K562 (cell line): ENCODE data around the gene MBNL2. TPM values are rescaled to one million over a fixed set of nuclear protein-coding genes. Genes with fewer than 3 reads are reported as not detected.

Experiments used
- ATAC-seq: fragments of 200-7000 bp; cut with Tn5 transposase; 3 replicates; pipeline ENCODE4 v1.9.1; 2020; ENCODE audit warnings: moderate library complexity
- BruUV-seq: library from RNA; stranded (reverse); fragments of 400-500 nt; replicated peaks from 2 replicates; lab custom pipeline; 2021; lab: Mats Ljungman, UMichigan
- CTCF ChIA-PET: fragments of 300-600 bp; formaldehyde crosslinking; extraction: SDS; loops from one replicate; lab custom pipeline; 2021; ENCODE audit warnings: low intra/inter-chr PET ratio; lab: Yijun Ruan, JAX
- POLR2A ChIA-PET: fragments of 300-600, 350-650 bp; sonication (Branson Sonifier 250); formaldehyde crosslinking; extraction: SDS; loops from one replicate; lab custom pipeline; 2021; ENCODE audit warnings: antibody characterized with exemption, inconsistent platforms; lab: Yijun Ruan, JAX
- DNase-seq, 4 experiments: peaks; one replicate each; pipeline versions ENCODE4 v3.0.0 to v3.0.0-alpha.2; 2011 to 2018; ENCODE audit warnings: low spot score in 3 of 4, mixed read lengths in 3 of 4; ENCODE audit errors: extremely low read depth in 1 of 4
- FAIRE-seq: peaks from 2 replicates; lab custom pipeline; 2011; peaks lifted over from hg19 to GRCh38; lab: Jason Lieb, UNC
- H2AFZ ChIP-seq: 2 replicates; pipeline ENCODE4 v1.6.0; 2011; ENCODE audit warnings: low read depth, low read length, control low read depth, inconsistent platforms
- H3K27ac ChIP-seq: fragments of 200-600 bp; 3 replicates; pipeline ENCODE4 v1.8.0; 2011; ENCODE audit warnings: low read depth, mild to moderate bottlenecking, control low read depth, inconsistent platforms, low read length, moderate library complexity, mixed read lengths; ENCODE audit errors: extremely low read depth
- H3K27me3 ChIP-seq, 2 experiments: fragments of 300-600 bp in 1 of 2; 2 replicates in 1 of 2; 3 replicates in 1 of 2; pipeline versions ENCODE4 v1.6.0 to v1.8.0; 2011; ENCODE audit warnings: inconsistent platforms in 2 of 2, low read length in 2 of 2, mild to moderate bottlenecking in 1 of 2, mixed read lengths in 1 of 2, moderate library complexity in 1 of 2; ENCODE audit not compliant: control insufficient read depth in 2 of 2, insufficient read depth in 2 of 2
- H3K36me3 ChIP-seq: fragments of 300-600 bp; 3 replicates; pipeline ENCODE4 v1.8.0; 2011; ENCODE audit warnings: mild to moderate bottlenecking, low read length, inconsistent platforms; ENCODE audit not compliant: control insufficient read depth, insufficient read depth
- H3K4me1 ChIP-seq, 2 experiments: fragments of 200-600 bp in 1 of 2; replicated peaks in 1 of 2; 2 replicates in 1 of 2; 3 replicates in 1 of 2; pipeline versions ENCODE4 v1.5.1 to v1.8.0; 2011; ENCODE audit warnings: inconsistent platforms in 2 of 2, low read length in 2 of 2, mild to moderate bottlenecking in 1 of 2, mixed read lengths in 1 of 2, moderate library complexity in 1 of 2; ENCODE audit not compliant: control insufficient read depth in 2 of 2, insufficient read depth in 2 of 2
- H3K4me2 ChIP-seq: 2 replicates; pipeline ENCODE4 v1.6.1; 2011; ENCODE audit warnings: low read length, control low read depth, inconsistent platforms, mixed read lengths; ENCODE audit not compliant: insufficient read depth
- H3K4me3 ChIP-seq: fragments of 200-600 bp; sonication (generic), shearing (Covaris generic); 2 replicates; pipeline ENCODE4 v1.5.1; 2016; ENCODE audit warnings: control low read depth, inconsistent platforms
- H3K79me2 ChIP-seq: fragments of 200-600 bp; 3 replicates; pipeline ENCODE4 v1.8.0; 2011; ENCODE audit warnings: low read length, inconsistent platforms; ENCODE audit not compliant: control insufficient read depth, insufficient read depth
- H3K9ac ChIP-seq, 2 experiments: 2 replicates each; pipeline versions ENCODE4 v1.6.0 to v1.6.1; 2011; ENCODE audit warnings: low read depth in 2 of 2, low read length in 2 of 2, control low read depth in 1 of 2, inconsistent platforms in 1 of 2, mild to moderate bottlenecking in 1 of 2, mixed read lengths in 1 of 2; ENCODE audit not compliant: insufficient read depth in 1 of 2
- H3K9me1 ChIP-seq: one replicate; pipeline ENCODE4 v1.6.0; 2011; ENCODE audit warnings: inconsistent platforms, mild to moderate bottlenecking, low read length, moderate library complexity; ENCODE audit not compliant: control insufficient read depth, insufficient read depth
- H3K9me3 ChIP-seq: replicated peaks from 2 replicates; pipeline ENCODE4 v1.5.1; 2011; ENCODE audit warnings: low read depth, low read length, inconsistent platforms; ENCODE audit not compliant: control insufficient read depth, insufficient read depth
- H4K20me1 ChIP-seq: replicated peaks from 2 replicates; pipeline ENCODE4 v1.6.1; 2011; ENCODE audit warnings: low read length, inconsistent platforms, mixed read lengths; ENCODE audit not compliant: control insufficient read depth, insufficient read depth
- KLF13 ChIP-seq: fragments of 450-650 bp; IDR thresholded peaks from 2 replicates; pipeline ENCODE4 v1.6.1; 2016; ENCODE audit warnings: missing genetic modification characterization, low read depth, mild to moderate bottlenecking, missing compliant biosample characterization, moderate library complexity, borderline replicate concordance
- MAX ChIP-seq: sonication (generic); formaldehyde crosslinking; IDR thresholded peaks from 2 replicates; pipeline ENCODE4 v1.9.0; 2022; ENCODE audit warnings: mild to moderate bottlenecking, missing genetic modification reagents
- MCM7 ChIP-seq, 2 experiments: fragments of 450-650 bp; IDR thresholded peaks; 2 replicates each; pipeline ENCODE4 v1.6.1; 2016 to 2018
- NFE2 ChIP-seq: IDR thresholded peaks from 2 replicates; pipeline ENCODE4 v1.6.1; 2014; ENCODE audit warnings: antibody characterized with exemption, low read depth
- PATZ1 ChIP-seq: fragments of 250-450 bp; sonication (Bioruptor Pico); IDR thresholded peaks from 2 replicates; pipeline ENCODE4 v1.5.0; 2020; ENCODE audit warnings: mild to moderate bottlenecking, borderline replicate concordance
- RCOR1 ChIP-seq, 2 experiments: IDR thresholded peaks; 2 replicates each; pipeline ENCODE4 v1.6.1; 2012; ENCODE audit warnings: low read depth in 2 of 2, low read length in 2 of 2, borderline replicate concordance in 1 of 2, improper control_type of control experiment in 1 of 2
- ZBTB26 ChIP-seq: fragments of 450-650 bp; formaldehyde crosslinking; IDR thresholded peaks from 2 replicates; pipeline ENCODE4 v1.4.0; 2022; ENCODE audit warnings: missing genetic modification characterization
- ZNF133 ChIP-seq: fragments of 250-450 bp; sonication (Bioruptor Pico); IDR thresholded peaks from 2 replicates; pipeline ENCODE4 v1.4.0; 2020; ENCODE audit warnings: mild to moderate bottlenecking
- ZNF134 ChIP-seq: fragments of 250-450 bp; sonication (Bioruptor Pico); conservative IDR thresholded peaks from 2 replicates; pipeline ENCODE4 v1.4.0; 2020
- ZNF140 ChIP-seq: fragments of 250-450 bp; sonication (Bioruptor Pico); IDR thresholded peaks from 2 replicates; pipeline ENCODE4 v1.8.0; 2021; ENCODE audit warnings: moderate library complexity, mild to moderate bottlenecking, inconsistent platforms
- WGBS: fragments of 100-300 bp; shearing (Covaris generic); methylation state at CpG from one replicate; pipeline ENCODE4 v1.1.6; 2016; ENCODE audit warnings: low coverage, mixed read lengths; ENCODE audit not compliant: insufficient coverage; ENCODE audit errors: missing lambda C conversion rate; 5-methylcytosine and 5-hydroxymethylcytosine counted together
- in situ Hi-C: fragments of 300-500 bp; cut with MboI; formaldehyde crosslinking; loops from 4 replicates; pipeline ENCODE4 v1.15.0; 2018; ENCODE audit warnings: inconsistent platforms, mixed read lengths
- intact Hi-C: fragments of 100-400 bp; cut with micrococcal nuclease; formaldehyde crosslinking; loops from 2 replicates; pipeline ENCODE4 v1.14.2; 2022
- polyA plus RNA-seq, 8 experiments: library from polyadenylated mRNA; depleted of rRNA in 4 of 8; stranded (reverse) in 5 of 8; unstranded in 3 of 8; fragments of >200 nt; fragmentation: Nextera tagmentation in 2 of 8; fragmentation: Illumina TruSeq in 1 of 8; extraction: Ambion mirVana in 2 of 8; extraction: Trizol in 1 of 8; gene quantifications; 2 replicates each; pipeline versions ENCODE4 v1.2.1 to v1.2.3, GENCODE V29; 2011 to 2014; ENCODE audit warnings: inconsistent platforms in 1 of 8, missing spikeins in 1 of 8
- total RNA-seq, 7 experiments: library from RNA; depleted of rRNA in 6 of 7; stranded (reverse); fragments of >200 nt in 6 of 7; fragmentation: Illumina TruSeq in 2 of 7; extraction: Trizol in 2 of 7; gene quantifications; 2 replicates each; pipeline versions ENCODE4 v1.2.1 to v1.2.3, GENCODE V29; 2011 to 2021; ENCODE audit warnings: low replicate concordance in 1 of 7

MBNL2 gene
- total and polyA plus RNA-seq, 9 of the 15 experiments (the other 6 are each of a cell fraction or from before 2014, with no cell fraction given), result 7.0 to 24.8 (median 13.8) TPM

GRCh38 chr13:97397267-97397666 is 175.1 kb downstream of the MBNL2 start (continued):
- TF ChIP-seq MCM7 (IDR thresholded peaks at IDR 0.05) (no peak), MAX (CRISPR knock-in tag) (no peak), KLF13 (tag) (no peak), ZNF133 (CRISPR knock-in tag) (no peak), PATZ1 (no peak), ZNF140 (CRISPR knock-in tag) (no peak), ZBTB26 (no peak)

GRCh38 chr13:97401421-97401820 is 179.3 kb downstream of the MBNL2 start:
- ChIA-PET POLR2A (no interaction called here), CTCF (no interaction called here)
- Histone ChIP-seq H3K9me1 (no peaks in the 10 kb centered on the region), H2AFZ (no peak overlapping the region), H3K36me3 (no peaks in the 10 kb centered on the region), H3K4me1 (no peaks in the 10 kb centered on the region), H3K9me3 (no peaks in the 10 kb centered on the region), H3K4me2 (no peak overlapping the region), H3K79me2 (no peaks in the 10 kb centered on the region), H3K4me3 (no peak overlapping the region), H3K27me3 (no peaks in the 10 kb centered on the region; a peak in 1 of 5 replicates), H3K27ac (no peak overlapping the region), H3K9ac (no peak overlapping the region), H4K20me1 (no peaks in the 10 kb centered on the region)
- no TSS peak for BruUV-seq
- FAIRE-seq (no peak), DNase-seq (no peak), ATAC-seq (no peak)
- in situ Hi-C loops (no loop called here), intact Hi-C loops (no loop called here)
- 2% methylated on average over 3 of the region's 3 CpGs for WGBS
- TF ChIP-seq RCOR1 (IDR thresholded peaks at IDR 0.05; ENCODE audit: borderline replicate concordance in 1 of 2, low read depth in 2 of 2, low read length in 2 of 2) (no peak), NFE2 (no peak), ZNF134 (CRISPR knock-in tag) (no peak)
